Measurements from ENCODE around the gene GSTM3.

Gene GSTM3

DNA sequence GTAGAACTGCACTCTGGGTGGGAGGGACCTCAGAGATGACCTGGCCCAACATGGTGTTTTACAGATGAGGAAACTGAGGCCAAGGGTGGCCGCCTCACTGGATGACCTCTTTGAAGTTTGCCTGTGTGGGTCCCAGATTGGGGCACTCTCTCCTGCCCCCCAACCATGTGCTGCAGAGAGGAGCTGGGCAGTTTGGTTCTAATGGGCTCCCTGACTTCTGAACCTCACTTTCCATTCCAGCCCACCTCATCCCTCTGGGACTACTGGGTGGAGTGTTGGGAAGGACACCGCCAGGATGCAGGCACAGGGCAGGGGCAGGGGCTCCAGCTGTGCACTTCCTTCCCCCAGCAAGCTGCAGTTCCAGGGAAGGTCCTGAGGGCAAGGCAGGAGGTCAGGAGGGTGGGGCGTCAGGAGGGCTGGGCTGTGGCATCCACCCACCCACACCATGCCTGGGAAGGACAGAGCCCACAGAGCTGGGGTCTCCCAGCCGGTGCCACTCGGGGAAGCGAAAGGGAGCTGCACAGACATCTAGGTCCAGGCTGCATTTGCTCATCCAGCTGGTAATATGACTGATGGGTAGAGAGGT is 33.2 kb upstream of the GSTM3 start:
- DNase-seq: no peak

- peak; percentile 89 to 95 (median 94) for DNase-seq
These were observed 32.5 kb upstream of the GSTM3 start for GRCh38 chr1:109773203-109773899.

GRCh38 chr1:109772658-109773202 is 31.9 kb upstream of the GSTM3 start:
- no peak for DNase-seq

DNA sequence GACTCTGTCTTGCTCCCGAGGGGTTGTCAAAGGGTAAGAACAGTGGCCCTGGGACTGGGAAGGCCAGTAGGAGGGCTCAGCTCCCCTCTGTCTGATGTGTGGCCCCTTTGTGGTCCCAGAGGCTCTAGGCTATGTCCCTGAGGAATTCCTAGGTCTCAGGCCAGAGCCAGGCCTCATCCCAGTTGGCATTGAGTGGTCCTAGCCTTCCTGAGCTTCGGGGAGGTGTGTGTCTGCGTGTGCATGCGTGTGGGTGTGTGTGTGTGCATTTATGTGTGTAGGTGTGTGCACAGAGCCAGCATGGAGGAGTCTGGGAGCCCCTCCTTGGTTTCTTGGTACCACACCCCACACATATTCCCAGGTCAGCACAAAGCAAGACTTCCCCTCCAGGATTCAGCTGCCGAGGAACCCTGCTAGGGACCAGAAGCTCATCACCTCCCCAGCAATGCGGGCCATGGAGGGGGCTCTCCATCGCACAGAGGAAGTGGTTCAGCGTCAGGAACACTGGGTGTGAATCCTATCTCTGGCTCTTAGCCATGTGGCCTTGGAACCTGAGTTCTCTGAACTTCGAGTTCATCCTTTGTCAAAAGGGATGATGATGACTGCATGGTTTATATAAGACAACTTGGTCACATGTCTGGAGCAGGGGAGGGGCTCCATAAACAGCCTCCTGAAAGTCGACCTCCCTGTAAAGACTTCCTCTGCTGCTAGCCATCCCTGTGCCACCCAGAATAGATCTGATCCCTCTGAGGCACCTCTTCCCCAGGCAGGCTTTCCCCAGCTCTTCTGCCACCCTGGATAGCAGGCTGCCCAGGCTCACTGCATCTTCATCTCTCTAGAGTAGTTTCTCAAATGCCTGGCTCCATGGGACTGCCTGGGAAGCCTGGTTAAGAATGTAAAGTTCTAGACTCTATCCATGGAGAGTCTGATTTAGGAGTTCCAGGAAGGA is 31.1 kb upstream of the GSTM3 start:
- no peak for DNase-seq

DNA sequence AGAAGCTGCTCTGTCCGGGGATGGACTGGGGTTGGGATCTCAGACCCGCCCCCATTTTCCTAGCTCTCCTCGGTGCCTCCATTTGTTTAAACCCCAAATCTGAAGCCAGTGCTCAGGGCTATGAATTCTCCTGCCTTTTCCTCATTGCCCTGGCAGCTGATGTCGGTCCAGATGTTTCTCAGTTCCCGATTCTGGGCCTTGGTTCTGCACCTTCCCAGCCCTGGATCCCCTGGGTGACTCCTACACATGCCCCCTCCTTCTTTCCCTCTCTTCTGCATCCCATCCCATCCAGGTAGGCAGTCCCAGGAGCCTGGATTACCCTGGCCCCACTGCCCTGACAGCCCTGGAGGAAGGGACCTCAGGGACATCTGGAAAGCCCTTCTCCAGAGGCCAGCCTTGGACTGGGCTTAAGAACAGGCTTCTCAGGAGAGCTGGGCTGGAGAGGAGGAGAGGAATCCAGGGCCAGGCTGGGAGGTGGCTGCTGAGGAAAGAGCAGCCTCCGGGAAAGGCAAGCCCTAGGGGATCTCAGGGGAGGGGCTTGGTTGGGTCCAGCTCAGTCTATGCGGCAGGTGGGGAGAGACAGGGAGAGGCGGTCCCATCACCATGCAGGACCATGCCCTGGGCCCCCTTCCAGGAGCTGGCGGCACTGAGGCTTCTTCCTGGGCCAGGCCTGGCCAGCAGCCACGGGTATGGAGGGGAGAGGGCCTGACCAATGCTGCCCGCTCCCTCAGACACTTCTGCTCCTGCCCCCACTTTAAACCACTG is 29.7 kb upstream of the GSTM3 start:
- DNase-seq: no peak

DNA sequence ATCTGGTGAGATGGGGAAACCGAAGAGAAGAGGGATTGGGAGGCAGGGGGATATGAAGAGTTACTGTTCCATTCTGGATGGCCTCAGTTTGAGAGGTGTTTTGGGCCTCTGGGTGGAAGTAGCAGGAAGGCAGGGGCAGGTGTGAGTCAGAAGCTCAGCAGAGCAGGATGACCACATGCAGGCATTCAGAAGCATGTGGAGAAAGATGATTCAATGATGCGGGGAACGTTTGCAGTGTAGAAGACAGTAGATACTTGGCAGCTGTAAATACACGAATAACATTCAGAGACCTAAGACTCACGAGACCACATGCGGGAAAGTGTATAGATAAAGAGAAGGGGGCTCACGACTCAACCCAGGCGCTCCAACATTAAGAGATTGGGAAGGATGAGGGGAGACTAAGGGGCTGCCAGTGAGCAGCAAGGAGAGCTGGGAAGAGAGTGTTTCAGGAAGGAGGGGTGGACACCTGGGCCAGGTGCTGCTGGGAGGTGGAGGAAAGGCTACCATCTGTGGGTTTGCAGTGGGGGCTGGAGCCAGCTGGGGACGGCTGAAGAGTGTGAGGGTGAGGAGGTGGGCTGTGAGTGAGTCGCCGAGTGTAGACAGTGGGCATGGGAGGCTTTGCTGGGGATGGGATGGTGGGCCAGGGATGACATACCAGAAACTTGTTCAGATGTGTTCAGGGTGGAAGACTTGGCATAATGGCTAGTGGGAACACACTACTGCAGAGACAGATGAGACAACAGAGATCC is 28.7 kb upstream of the GSTM3 start:
- peak in 2 of 4 experiments; percentile 32 to 47 for DNase-seq

- DNase-seq: no peak
These were observed 28.0 kb upstream of the GSTM3 start for GRCh38 chr1:109768820-109769219.

DNA sequence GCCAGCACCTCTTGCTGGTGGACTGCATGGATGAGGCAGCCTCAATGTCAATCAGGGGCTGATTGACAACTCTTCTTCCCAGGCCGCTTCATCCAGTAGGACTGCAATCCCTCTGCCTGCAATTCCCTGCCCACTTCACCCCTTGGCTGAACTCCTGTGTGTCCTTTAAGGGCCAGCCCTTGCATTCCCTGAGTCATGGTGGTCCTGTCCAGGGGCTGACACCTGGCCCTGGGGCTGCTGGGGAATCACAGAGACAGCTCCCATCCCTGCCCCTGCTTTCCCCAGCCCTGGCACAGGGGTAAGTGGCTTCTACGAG is 27.5 kb upstream of the GSTM3 start:
- DNase-seq: no peak

DNA sequence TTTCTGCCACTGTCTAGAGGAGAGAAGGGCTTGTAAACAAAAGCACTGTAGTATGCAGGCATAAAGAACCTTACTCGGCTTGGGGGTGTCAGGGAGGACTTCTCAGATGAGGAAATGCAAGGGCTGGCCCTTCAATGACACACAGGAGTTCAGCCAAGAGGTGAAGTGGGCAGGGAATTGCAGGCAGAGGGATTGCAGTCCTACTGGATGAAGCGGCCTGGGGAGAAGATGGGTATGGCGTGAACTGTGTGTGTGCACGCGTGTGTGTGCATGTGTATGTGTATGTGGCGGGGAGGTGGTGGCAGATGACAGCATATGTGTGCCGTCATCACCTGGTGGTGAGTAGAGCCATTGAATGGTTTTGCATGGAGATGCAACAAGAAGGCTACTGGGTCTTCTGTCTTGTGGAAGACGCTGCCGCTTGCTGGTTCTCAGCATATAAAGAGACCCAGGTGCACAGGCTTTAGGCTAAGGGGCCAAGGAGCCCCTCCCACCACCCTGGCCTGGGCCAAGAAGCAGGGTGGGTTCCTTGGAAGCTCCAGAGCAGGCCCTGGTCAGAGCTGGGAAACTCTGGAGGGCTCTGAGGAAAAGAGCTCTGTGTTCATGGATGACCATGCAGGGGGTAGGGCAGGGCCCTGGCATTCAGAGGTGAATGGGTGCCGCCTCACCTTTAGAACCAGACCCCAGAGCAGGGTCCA is 26.9 kb upstream of the GSTM3 start:
- DNase-seq: no peak

DNA sequence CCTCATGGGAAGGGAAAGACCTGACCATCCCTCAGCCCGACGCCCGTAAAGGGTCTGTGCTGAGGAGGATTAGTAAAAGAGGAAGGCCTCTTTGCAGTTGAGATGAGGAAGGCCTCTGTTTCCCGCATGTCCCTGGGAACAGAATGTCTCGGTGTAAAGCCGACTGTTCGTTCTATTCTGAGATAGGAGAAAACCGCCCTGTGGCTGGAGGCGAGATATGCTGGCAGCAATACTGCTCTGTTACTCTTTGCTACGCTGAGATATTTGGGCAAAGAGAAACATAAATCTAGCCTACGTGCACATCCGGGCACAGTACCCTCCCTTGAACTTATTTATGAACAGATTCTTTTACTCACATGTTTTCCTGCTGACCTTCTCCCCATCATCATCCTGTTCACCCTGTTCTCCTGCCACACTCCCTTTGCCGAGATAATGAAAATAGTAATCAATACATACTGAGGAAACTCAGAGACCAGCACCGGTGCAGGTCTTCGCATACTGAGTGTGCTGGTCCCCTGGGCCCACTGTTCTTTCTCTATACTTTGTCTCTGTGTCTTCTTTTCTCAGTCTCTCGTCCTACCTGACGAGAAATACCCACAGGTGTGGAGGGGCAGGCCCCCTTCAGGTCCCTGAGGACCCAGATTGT is 26.3 kb upstream of the GSTM3 start:
- peak in 1 of 4 experiments; percentile 24 for DNase-seq

- DNase-seq: no peak
These were observed 25.2 kb upstream of the GSTM3 start for GRCh38 chr1:109765896-109766615.

DNA sequence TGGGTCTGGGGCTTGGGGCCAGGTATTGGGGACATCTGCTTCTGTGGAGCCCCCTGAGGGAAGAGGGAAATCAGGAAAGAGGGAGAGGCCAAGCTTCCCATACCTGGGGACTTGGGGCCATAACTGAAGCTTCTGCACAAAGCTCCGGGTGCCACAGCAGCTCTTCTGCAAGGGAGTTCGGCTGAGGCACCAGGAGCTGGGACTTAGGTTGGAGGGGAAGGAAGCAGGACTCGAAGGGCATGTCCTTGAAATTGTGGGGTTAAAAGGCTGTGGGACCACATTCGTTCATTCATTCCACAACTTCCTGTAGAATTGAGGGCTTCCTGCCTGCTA is 24.6 kb upstream of the GSTM3 start:
- no peak for DNase-seq

DNA sequence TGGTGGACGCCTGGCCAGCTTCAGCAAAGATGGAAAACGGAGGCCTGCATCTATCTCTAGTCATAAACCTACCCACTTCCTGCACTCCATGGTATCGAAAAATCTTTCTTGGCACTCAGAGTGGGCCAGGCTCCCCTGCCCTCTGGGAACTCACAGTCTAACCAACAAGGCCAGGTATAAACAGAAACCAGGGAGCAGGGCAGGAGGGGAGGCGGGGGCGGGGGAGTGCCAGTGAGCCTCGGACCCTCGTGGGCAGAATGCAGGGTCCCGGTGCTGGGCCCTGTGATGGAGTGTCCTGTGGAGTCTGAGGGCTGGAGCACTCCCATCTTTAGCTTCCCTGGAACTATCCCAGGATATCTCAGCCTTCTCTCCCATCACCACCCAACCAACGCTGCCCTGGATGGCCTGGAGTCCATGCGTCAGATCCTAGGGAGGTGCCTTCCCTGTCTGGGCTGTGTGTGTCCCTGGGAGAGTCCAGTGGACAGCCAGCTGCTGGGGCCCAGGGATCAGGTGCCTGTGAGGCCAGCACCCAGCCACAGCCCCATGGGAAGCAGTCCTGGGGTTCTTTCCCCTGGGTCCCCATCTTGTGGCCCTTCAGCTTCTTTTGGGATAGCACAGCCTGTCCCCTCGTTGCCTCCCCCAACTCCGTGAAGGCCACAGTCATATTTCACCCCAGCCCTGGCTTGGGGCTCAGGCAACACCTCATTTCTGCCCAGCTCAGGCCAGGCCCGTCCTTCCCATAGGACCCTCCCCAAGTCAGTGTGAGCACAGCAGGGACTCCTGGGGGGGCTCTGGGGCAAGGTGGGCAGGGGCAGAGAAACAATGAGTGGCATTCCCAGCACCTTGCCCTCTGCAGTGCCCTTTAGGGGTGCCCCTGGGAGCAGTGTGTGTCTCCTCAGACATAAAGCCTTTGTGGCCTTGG is 24.0 kb upstream of the GSTM3 start:
- DNase-seq: no peak

DNA sequence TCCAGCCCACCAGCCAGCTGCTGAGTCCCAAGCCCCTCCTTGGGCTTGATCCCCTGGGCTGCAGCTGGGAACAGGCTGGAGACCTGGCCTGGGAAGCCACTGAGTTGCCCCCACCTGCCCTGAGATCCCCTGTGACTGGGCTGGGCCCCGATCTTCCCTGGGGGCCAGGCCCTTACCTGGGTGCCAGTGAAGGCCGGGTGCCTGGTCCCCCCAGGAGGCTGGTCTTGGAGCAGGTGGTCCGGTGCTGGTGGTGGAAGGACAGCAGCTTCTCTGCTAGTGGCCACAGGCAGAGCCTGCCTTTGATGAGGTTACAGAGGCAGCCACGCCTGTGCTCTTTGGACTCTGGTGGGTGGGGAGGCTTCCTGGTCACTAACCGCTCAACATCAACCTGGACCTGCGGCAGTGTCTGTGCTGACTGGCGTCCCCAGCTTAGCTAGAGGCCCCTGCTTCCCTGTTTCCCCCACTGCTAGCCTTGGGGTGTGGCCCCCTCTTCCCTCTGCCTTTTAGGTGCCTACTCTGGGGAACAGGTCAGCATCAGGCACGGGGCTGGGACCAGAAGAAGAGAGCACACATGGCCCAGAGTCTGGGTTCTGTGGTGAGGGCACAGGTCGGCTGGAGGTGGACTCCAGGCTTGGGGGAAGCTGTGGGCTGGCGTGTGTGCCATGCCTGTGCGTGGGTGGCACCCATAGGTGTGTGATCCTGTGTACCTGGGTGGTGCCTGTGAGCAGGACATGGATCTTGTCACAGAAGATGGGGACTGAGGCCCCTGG is 23.0 kb upstream of the GSTM3 start, which contains the start of gene EPS8L3:
EPS8L3 (minus strand) TSS at position 278 of the 770 bp plus-strand sequence. CDS start 2,174 bp downstream, outside the sequence.
- no peak for DNase-seq

DNA sequence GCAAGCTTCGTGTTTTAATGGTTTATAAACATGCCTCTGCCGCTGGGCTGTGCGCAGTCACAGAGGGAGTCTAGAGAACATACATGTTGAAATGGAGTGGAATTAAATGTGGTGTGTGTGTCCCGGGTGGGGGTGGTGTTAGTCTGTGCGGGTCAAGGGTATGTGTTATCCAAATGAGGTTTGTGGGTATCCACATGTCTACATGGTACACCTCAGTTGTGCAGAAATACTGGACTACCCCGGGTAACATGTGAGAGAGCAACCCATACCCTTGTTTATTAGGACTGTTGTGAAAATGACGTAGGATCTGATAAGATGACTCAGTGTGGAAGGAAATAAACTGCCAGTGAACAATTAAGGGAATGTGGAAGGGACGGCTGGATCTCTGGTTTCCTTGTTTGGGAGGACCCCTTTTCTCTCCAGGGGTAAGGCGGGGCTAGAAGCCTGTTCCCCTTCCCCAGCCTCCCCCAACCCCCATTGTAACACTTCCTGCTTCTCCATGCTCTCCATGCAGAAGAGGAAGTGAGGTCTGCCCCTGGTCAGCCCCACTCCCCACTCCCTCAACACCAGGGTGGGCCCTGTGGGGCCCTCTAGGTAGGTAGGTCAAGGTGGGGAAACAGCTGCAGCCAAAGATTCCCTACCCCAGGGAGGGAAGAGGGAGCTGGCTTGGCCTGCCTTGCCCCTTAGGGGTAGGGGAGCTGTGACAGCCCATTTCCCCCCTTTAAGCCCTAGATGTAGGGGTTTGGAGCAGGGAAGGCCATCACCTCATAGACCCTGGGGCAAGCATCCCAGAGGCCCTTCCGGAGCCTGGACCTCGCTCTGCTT is 22.2 kb upstream of the GSTM3 start:
- peak; percentile 50 to 70 (median 67) for DNase-seq

GRCh38 chr1:109762039-109762585 is 21.3 kb upstream of the GSTM3 start:
- no peak for DNase-seq
